Measurements from ENCODE around the gene C10orf67. TPM values are rescaled to one million over a fixed set of nuclear protein-coding genes. Genes with fewer than 3 reads are reported as not detected.
"Not testable (repeated sequence)": the region's sequence is repeated elsewhere in the genome, so short reads cannot be mapped to it uniquely, and the experiment has no call there.

C10orf67 gene
- total RNA-seq, result under 1 TPM; 0.21 to 0.30 TPM

GRCh38 chr10:23344241-23344841 lies at the start of gene C10orf67:
TSS of gene C10orf67 (minus strand) at chr10:23344797. CDS start at chr10:23344774, 23 bp downstream.
- peaks cover 3% of the 10 kb centered on the region for H3K27me3 Mint-ChIP-seq
- peaks cover 3% of the 10 kb centered on the region for H3K9me3 Mint-ChIP-seq
- ATAC-seq (replicated peaks), result peak; percentile 35
- peak within 1 kb of the TSS; percentile 92 for H3K27ac Mint-ChIP-seq
- no peaks in the 10 kb centered on the region for H3K36me3 Mint-ChIP-seq (ENCODE audit: low read depth)
- peaks cover 24% of the 10 kb centered on the region for H3K4me1 Mint-ChIP-seq
- peak within 1 kb of the TSS; percentile 93 for H3K4me3 Mint-ChIP-seq

- Mint-ChIP-seq H3K4me3 (no peak overlapping the region), H3K27ac (peak overlapping the region; percentile 68), H3K27me3 (no peaks in the 10 kb centered on the region), H3K36me3 (ENCODE audit: low read depth) (no peaks in the 10 kb centered on the region), H3K9me3 (no peaks in the 10 kb centered on the region), H3K4me1 (peaks cover 10% of the 10 kb centered on the region)
- ATAC-seq (replicated peaks), result peak; percentile 92
These were observed 47.2 kb upstream of the C10orf67 start for GRCh38 chr10:23391821-23392220.

- Mint-ChIP-seq H3K36me3 (ENCODE audit: low read depth) (no peaks in the 10 kb centered on the region), H3K9me3 (no peaks in the 10 kb centered on the region), H3K4me3 (no peak overlapping the region), H3K27me3 (no peaks in the 10 kb centered on the region), H3K4me1 (peaks cover 10% of the 10 kb centered on the region), H3K27ac (no peak overlapping the region)
- ATAC-seq (replicated peaks), result no peak
These were observed 46.2 kb upstream of the C10orf67 start for GRCh38 chr10:23390809-23391208.

GRCh38 chr10:23390408-23390807 lies 45.8 kb upstream of the C10orf67 start:
- not testable (repeated sequence) for H3K27ac Mint-ChIP-seq; H3K9me3 Mint-ChIP-seq; H3K36me3 Mint-ChIP-seq (ENCODE audit: low read depth); H3K27me3 Mint-ChIP-seq; H3K4me3 Mint-ChIP-seq; ATAC-seq (replicated peaks)
- peaks cover 10% of the 10 kb centered on the region for H3K4me1 Mint-ChIP-seq

GRCh38 chr10:23387516-23387915 lies 42.9 kb upstream of the C10orf67 start:
- not testable (repeated sequence) for H3K27me3 Mint-ChIP-seq; H3K27ac Mint-ChIP-seq; H3K4me1 Mint-ChIP-seq; H3K4me3 Mint-ChIP-seq; ATAC-seq (replicated peaks); H3K36me3 Mint-ChIP-seq (ENCODE audit: low read depth); H3K9me3 Mint-ChIP-seq

- ATAC-seq (replicated peaks), result no peak
- Mint-ChIP-seq H3K36me3 (ENCODE audit: low read depth) (no peaks in the 10 kb centered on the region), H3K4me1 (no peaks in the 10 kb centered on the region), H3K4me3 (no peak overlapping the region), H3K27ac (no peak overlapping the region), H3K9me3 (no peaks in the 10 kb centered on the region), H3K27me3 (no peaks in the 10 kb centered on the region)
These were observed 41.5 kb upstream of the C10orf67 start for GRCh38 chr10:23386052-23386451.

- Mint-ChIP-seq H3K9me3 (no peaks in the 10 kb centered on the region), H3K27ac (no peak overlapping the region), H3K4me1 (no peaks in the 10 kb centered on the region), H3K4me3 (no peak overlapping the region), H3K36me3 (ENCODE audit: low read depth) (no peaks in the 10 kb centered on the region), H3K27me3 (no peaks in the 10 kb centered on the region)
- no peak for ATAC-seq (replicated peaks)
These were observed 39.8 kb upstream of the C10orf67 start for GRCh38 chr10:23384364-23384763.

- no peaks in the 10 kb centered on the region for H3K27me3 Mint-ChIP-seq
- no peak overlapping the region for H3K27ac Mint-ChIP-seq
- no peaks in the 10 kb centered on the region for H3K36me3 Mint-ChIP-seq (ENCODE audit: low read depth)
- H3K9me3 Mint-ChIP-seq, result peaks cover 3% of the 10 kb centered on the region
- no peak for ATAC-seq (replicated peaks)
- no peak overlapping the region for H3K4me3 Mint-ChIP-seq
- no peaks in the 10 kb centered on the region for H3K4me1 Mint-ChIP-seq
These were observed 39.0 kb upstream of the C10orf67 start for GRCh38 chr10:23383637-23384036.

- Mint-ChIP-seq H3K27ac (no peak overlapping the region), H3K9me3 (peaks cover 4% of the 10 kb centered on the region), H3K36me3 (ENCODE audit: low read depth) (no peaks in the 10 kb centered on the region), H3K4me1 (no peaks in the 10 kb centered on the region), H3K27me3 (no peaks in the 10 kb centered on the region), H3K4me3 (no peak overlapping the region)
- ATAC-seq (replicated peaks), result no peak
These were observed 36.9 kb upstream of the C10orf67 start for GRCh38 chr10:23381298-23382040.

- no peaks in the 10 kb centered on the region for H3K36me3 Mint-ChIP-seq (ENCODE audit: low read depth)
- peaks cover 6% of the 10 kb centered on the region for H3K4me1 Mint-ChIP-seq
- no peak overlapping the region for H3K4me3 Mint-ChIP-seq
- no peak overlapping the region for H3K27ac Mint-ChIP-seq
- H3K27me3 Mint-ChIP-seq, result no peaks in the 10 kb centered on the region
- peaks cover 4% of the 10 kb centered on the region for H3K9me3 Mint-ChIP-seq
- ATAC-seq (replicated peaks), result no peak
These were observed 35.1 kb upstream of the C10orf67 start for GRCh38 chr10:23379686-23380085.

GRCh38 chr10:23376229-23376655 lies 31.6 kb upstream of the C10orf67 start:
- H3K9me3 Mint-ChIP-seq, result peaks cover 4% of the 10 kb centered on the region
- H3K27ac Mint-ChIP-seq, result no peak overlapping the region
- no peaks in the 10 kb centered on the region for H3K36me3 Mint-ChIP-seq (ENCODE audit: low read depth)
- H3K27me3 Mint-ChIP-seq, result no peaks in the 10 kb centered on the region
- peak; percentile 9 for ATAC-seq (replicated peaks)
- H3K4me1 Mint-ChIP-seq, result peaks cover 6% of the 10 kb centered on the region
- no peak overlapping the region for H3K4me3 Mint-ChIP-seq

- H3K4me1 Mint-ChIP-seq, result peaks cover 7% of the 10 kb centered on the region
- no peak overlapping the region for H3K4me3 Mint-ChIP-seq
- no peaks in the 10 kb centered on the region for H3K36me3 Mint-ChIP-seq (ENCODE audit: low read depth)
- H3K9me3 Mint-ChIP-seq, result peaks cover 4% of the 10 kb centered on the region
- no peak for ATAC-seq (replicated peaks)
- H3K27me3 Mint-ChIP-seq, result no peaks in the 10 kb centered on the region
- peak overlapping the region; percentile 77 for H3K27ac Mint-ChIP-seq
These were observed 30.8 kb upstream of the C10orf67 start for GRCh38 chr10:23375366-23375765.

GRCh38 chr10:23373156-23373555 lies 28.6 kb upstream of the C10orf67 start:
- H3K27ac Mint-ChIP-seq, result peak overlapping the region; percentile 2
- H3K4me1 Mint-ChIP-seq, result peaks cover 25% of the 10 kb centered on the region
- no peaks in the 10 kb centered on the region for H3K9me3 Mint-ChIP-seq
- H3K4me3 Mint-ChIP-seq, result no peak overlapping the region
- no peaks in the 10 kb centered on the region for H3K27me3 Mint-ChIP-seq
- no peak for ATAC-seq (replicated peaks)
- no peaks in the 10 kb centered on the region for H3K36me3 Mint-ChIP-seq (ENCODE audit: low read depth)

- H3K27ac Mint-ChIP-seq, result no peak overlapping the region
- H3K27me3 Mint-ChIP-seq, result no peaks in the 10 kb centered on the region
- ATAC-seq (replicated peaks), result peak; percentile 57
- H3K4me3 Mint-ChIP-seq, result no peak overlapping the region
- H3K4me1 Mint-ChIP-seq, result peaks cover 29% of the 10 kb centered on the region
- H3K36me3 Mint-ChIP-seq (ENCODE audit: low read depth), result no peaks in the 10 kb centered on the region
- no peaks in the 10 kb centered on the region for H3K9me3 Mint-ChIP-seq
These were observed 26.5 kb upstream of the C10orf67 start for GRCh38 chr10:23371073-23371472.

GRCh38 chr10:23370106-23370505 lies 25.5 kb upstream of the C10orf67 start:
- H3K9me3 Mint-ChIP-seq, result no peaks in the 10 kb centered on the region
- peak overlapping the region; percentile 35 for H3K4me3 Mint-ChIP-seq
- peak overlapping the region; percentile 2 for H3K27ac Mint-ChIP-seq
- peaks cover 29% of the 10 kb centered on the region for H3K4me1 Mint-ChIP-seq
- ATAC-seq (replicated peaks), result no peak
- no peaks in the 10 kb centered on the region for H3K36me3 Mint-ChIP-seq (ENCODE audit: low read depth)
- H3K27me3 Mint-ChIP-seq, result no peaks in the 10 kb centered on the region

Data from activated T-helper 17 cell treated with anti-CD3 and anti-CD28 coated beads, Interleukin-2, amount 50 U/mL, for 72 hours (primary cell).